ENCODE measurements around the gene SHISA5. TPM values are rescaled to one million over a fixed set of nuclear protein-coding genes. Genes with fewer than 3 reads are reported as not detected.

SHISA5 gene
- total RNA-seq, 1 experiment from 2014 or later: 137 TPM

- Mint-ChIP-seq H3K4me1 (no peaks in the 10 kb centered on the region), H3K4me3 (no peak overlapping the region), H3K27me3 (ENCODE audit: low read depth) (no peaks in the 10 kb centered on the region), H3K27ac (peak overlapping the region; percentile 41; the same call in 1 of the 2 replicates), H3K9me3 (no peaks in the 10 kb centered on the region), H3K36me3 (peaks cover 19% of the 10 kb centered on the region)
- no peak for ATAC-seq
- no peak for DNase-seq (ENCODE audit: low spot score)
- CTCF ChIA-PET: interaction anchor here (1.5 to 2.2 kb wide), 2 partner anchors 11 to 83 kb away, joined by 5 to 6 read pairs; no protein-coding TSS in a partner anchor
- POLR2A ChIA-PET: no interaction called here
- TF ChIP-seq ZNF416 (CRISPR knock-in tag; IDR thresholded peaks at IDR 0.05): no peak
- no peak for TF ChIP-seq SP1 (CRISPR knock-in tag; conservative IDR thresholded peaks at IDR 0.05)
- TF ChIP-seq TEAD1 (CRISPR knock-in tag; IDR thresholded peaks at IDR 0.05): no peak
- TF ChIP-seq CDX4 (CRISPR knock-in tag; IDR thresholded peaks at IDR 0.05; ENCODE audit: borderline replicate concordance): no peak
- TF ChIP-seq MLX (CRISPR knock-in tag; IDR thresholded peaks at IDR 0.05): no peak
- TF ChIP-seq ZSCAN18 (CRISPR knock-in tag; IDR thresholded peaks at IDR 0.05): no peak
- no peak for TF ChIP-seq ZNF232 (CRISPR knock-in tag; IDR thresholded peaks at IDR 0.05)
- no peak for TF ChIP-seq ZNF423 (CRISPR knock-in tag; IDR thresholded peaks at IDR 0.05)
- no peak for TF ChIP-seq FOXP1 (CRISPR knock-in tag; IDR thresholded peaks at IDR 0.05; ENCODE audit: borderline replicate concordance)
- no peak for TF ChIP-seq PRDM15 (CRISPR knock-in tag; IDR thresholded peaks at IDR 0.05)
- no peak for TF ChIP-seq ARID4B (CRISPR knock-in tag; IDR thresholded peaks at IDR 0.05; ENCODE audit: borderline replicate concordance)
- TF ChIP-seq E2F5 (CRISPR knock-in tag; IDR thresholded peaks at IDR 0.05): no peak
- no peak for TF ChIP-seq CBFB (CRISPR knock-in tag; IDR thresholded peaks at IDR 0.05; ENCODE audit: low read depth)
- no peak for TF ChIP-seq ZNF219 (CRISPR knock-in tag; IDR thresholded peaks at IDR 0.05; ENCODE audit: borderline replicate concordance)
- no peak for TF ChIP-seq ETV6 (CRISPR knock-in tag; IDR thresholded peaks at IDR 0.05)
- no peak for TF ChIP-seq ZBTB43 (CRISPR knock-in tag; IDR thresholded peaks at IDR 0.05)
- no peak for TF ChIP-seq KAT7 (CRISPR knock-in tag; IDR thresholded peaks at IDR 0.05; ENCODE audit: borderline replicate concordance)
- no peak for TF ChIP-seq MYBL2 (CRISPR knock-in tag; IDR thresholded peaks at IDR 0.05)
Measured at GRCh38 chr3:48518638-48519276, 14.8 kb upstream of the SHISA5 start.
